Activated T-helper 1 cell treated with anti-CD3 and anti-CD28 coated beads, Interleukin-2, amount 50 U/mL, for 16 hours (primary cell): ENCODE results near the gene GLCE.
"Not testable (repeated sequence)": the region's sequence is repeated elsewhere in the genome, so short reads cannot be mapped to it uniquely, and the experiment has no call there.

ENCODE experiments used
- DNase-seq, 2 donors: peaks; one replicate each; pipeline ENCODE4 v3.0.0-alpha.2; 2020; ENCODE audit warnings: low read depth in 1 of 2, low spot score in 1 of 2

The GLCE gene

DNA sequence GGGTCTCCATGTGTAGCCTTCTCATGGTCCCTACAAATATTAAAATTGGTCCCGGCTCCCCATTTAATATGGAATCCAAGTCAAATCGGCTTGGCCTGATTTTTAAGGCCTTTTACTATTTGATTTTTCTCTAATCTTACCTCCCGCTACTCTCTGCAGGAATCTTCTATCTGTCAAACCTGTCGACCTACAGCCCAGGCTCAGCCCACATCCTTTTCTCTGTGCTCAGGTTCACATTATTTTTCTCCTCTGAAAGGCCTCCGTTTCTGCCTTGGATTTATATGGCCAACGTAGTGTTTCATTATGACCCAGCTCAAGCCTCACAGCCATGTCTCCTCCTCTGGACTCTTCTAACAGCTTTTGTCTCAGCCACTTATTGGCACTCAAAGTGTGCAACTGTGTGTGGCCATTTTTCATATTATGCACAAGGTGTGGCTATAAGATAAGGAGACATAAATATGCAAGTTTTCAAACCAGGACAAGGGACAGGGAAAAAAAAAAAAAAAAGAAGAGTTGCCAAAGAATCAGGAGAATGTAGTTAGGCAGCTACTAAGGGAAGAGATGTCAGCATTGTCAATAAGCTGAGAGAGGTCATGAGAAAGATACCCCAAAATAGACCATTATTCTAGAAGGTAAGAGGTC, 2.1 kb upstream of the GLCE start:
- no peak for DNase-seq

DNA sequence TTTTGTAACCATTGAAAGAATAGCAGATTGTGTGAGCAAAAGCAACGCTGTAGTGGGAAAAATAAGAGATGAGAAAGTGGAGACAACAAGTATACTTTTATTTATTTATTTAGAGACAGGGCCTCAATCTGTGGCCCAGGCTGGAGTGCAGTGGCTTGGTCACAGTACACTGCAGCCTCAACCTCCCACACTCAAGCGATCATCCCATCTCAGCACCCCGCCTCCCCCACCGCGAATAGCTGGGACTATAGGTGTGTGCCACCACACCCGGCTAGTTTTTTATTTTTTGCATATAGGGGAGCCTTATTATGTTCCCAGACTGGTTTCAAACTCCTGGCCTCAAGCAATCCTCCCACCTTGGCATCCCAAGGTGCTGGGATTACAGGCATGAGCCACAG, 1.6 kb upstream of the GLCE start:
- DNase-seq = no peak

GRCh38 chr15:69159805-69160140, 662 bp upstream of the GLCE start:
- no peak for DNase-seq

DNA sequence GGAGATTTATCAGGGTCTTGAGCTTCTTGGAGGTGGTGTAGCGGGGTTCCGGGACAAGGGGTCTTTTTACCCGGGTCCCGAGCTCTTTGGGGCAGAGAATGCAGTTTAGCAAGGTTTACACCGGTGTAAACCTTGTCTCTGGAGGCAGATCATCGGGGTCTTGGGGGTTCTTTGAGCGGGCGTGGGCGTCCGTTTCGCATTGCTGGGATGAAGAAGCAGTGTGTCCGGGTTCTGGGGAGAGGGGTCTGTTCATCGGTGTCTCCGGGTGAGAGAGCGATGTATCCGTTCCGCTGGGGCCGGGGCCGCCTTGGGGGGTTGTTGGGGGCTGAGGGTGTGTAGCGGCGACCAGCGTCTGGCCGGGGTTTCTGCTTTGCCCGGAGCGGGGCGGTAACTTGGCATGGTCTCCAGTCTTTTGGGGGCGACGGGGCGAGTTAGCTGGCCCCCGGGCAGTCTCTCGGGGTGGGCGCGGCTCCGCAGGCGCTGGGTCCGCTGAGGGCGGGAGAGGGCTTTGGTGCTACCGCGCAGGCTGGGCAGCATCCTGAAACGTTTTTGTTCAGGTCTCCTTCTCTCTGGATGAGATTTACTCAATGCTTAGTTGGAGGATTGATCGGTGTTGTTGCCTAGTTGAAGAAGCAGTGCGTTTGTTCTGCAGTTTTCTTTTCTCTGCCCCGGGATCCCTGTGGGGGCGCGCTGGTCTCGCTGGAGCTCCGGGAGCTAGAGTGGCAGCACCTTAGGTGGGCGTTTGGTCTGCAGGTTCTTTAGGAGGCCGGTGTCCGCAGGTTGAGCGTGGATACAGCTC, 843 bp downstream of the GLCE start:
- DNase-seq = no peak

DNA sequence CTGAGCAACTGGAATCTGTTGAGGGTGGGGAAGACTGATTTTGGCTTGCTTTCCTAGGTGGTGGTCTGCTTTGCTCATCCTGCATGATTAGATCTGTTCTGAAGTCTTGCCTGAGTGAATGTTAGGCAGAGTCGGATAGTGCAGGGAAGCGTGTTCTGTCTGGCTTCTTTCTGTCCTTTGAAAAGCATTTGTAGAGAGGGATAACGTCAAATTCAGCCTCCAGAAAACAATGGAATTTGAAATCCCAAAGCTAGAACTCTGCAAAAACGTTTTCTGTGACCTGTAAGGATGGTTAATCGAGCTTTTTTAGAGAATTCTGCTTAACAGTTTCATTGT, 1.4 kb downstream of the GLCE start:
- DNase-seq = no peak

- no peak for DNase-seq
Observed at GRCh38 chr15:69163141-69163669, 2.8 kb downstream of the GLCE start.

DNA sequence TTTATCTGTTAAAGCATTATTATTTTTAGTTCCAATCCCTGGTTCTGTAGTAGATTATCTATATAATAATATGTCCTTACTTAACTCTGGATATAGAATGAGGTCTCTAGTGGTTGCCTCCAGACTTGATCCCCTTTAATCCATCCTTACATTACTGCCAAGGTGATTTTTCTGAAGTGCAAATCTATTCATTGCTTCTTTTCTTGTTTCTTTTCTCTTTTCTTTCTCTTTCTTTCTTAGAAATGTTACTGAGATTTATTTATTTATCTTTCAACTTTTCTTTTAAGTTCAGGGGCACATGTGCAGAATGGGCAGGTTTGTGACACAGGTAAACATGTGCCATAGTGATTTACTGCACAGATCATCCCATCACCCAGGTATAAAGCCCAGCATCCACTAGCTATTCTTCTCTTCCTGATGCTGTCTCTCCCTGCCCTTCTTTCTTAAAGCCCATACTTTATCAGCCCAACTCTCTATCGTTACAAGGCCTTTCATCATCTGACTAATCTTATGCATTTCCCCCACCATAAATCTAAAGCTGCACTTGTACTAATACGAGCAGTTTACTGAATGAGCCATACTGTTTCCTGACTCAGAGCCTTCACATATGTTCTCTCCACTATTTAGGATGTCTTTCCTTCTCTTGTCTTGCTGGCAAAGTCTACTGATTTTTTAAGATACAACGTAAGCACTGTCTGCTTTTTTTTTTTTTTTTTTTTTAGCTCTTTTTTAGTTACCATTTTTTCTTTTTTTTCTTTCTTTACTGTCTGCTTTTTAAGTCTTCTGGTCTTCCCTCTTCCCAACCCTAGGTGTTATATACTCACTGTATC, 4.6 kb downstream of the GLCE start:
- no peak for DNase-seq

DNA sequence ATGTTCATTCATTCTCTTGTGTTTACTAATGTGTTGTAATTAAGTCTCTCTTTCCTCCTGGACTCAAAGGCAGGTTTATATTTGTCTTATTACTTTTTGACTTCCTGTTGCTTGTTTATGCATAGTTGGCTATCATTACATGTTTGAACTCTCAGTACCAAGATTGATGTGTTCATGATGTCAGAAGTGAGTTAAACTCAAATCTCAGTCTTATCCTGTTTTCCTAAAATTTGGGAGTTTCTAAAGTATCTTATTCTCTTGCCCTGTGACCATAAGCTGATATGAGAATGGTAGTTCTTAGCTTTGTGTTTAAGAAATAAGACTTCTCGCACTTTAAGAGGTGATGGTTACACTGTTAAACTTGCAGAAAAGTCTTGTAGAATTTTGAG, 5.2 kb downstream of the GLCE start:
- no peak for DNase-seq

DNA sequence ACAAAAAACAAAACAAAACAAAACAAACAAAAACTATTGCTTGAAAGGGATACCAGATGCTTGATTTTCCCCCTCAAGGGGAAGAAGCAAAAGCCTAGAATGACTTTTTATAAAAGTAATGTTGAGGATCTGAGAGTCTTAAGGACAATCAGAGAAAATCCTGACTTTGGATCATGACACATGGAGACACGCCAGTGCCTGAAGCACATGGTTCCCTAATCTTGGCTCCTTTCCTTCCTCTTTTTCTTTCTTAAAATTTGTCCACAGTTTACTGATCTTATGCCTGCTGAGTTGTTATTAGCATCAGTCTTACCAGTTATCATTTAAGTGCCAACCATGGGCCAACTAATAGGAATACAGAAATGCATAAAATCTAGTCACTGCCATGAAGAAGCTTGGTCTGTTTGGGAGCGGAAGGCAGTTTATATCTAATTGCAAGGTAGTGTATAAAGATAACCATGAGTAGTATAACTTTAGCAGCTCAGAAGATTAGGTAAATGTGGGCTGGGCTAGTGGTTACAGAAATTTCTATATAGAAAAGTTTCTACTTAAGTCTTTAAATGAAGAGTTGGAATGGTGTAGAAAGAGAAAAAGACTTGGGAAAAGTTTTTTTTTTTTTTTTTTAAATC, 6.9 kb downstream of the GLCE start:
- DNase-seq = no peak

DNA sequence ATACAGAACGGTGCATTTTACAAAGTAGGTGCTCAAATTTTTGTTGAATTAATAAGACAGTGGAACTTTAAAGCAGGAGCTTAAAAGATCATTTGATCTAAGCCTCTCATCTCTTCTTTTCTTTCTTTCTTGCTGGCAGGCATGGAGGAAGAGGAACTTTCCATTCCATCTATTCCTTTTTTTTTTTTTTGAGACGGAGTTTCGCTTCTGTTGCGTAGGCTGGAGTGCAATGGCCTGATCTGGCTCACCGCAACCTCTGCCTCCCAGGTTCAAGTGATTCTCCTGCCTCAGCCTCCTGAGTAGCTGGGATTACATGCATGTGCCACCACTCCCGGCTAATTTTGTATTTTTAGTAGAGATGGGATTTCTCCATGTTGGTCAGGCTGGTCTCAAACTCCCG, 7.9 kb downstream of the GLCE start:
- not testable (repeated sequence) for DNase-seq

DNA sequence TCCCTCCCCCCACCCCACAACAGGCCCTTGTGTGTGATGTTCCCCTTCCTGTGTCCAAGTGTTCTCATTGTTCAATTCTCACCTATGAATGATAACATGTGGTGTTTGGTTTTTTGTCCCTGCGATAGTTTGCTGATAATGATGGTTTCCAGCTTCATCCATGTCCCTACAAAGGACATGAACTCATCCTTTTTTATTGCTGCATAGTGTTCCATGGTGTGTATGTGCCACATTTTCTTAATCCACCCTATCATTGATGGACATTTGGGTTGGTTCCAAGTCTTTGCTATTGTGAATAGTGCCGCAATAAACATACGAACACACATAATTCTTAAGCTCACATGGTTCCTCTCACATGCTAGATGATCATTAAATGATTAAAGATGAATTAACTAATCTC, 9.1 kb downstream of the GLCE start:
- not testable (repeated sequence) for DNase-seq

DNA sequence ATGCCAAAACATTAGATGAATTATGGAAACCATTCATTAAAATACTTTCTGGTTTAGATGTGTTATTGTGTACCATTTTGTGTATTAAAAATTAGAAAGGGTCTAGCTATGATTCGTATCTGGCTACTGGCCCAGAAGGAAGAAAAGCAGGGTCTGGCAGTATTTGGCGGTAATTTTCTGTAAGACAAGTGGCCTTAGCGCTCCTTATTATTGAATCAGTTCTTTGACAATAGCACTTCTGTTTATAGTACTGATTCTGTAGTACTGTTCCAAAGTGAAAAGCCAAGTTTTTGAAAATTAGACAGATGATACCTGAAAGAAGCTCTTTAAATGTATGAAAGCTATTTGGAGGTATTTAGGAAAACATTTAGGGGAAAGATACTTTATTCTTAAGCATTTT, 10.2 kb downstream of the GLCE start:
- DNase-seq = no peak

DNA sequence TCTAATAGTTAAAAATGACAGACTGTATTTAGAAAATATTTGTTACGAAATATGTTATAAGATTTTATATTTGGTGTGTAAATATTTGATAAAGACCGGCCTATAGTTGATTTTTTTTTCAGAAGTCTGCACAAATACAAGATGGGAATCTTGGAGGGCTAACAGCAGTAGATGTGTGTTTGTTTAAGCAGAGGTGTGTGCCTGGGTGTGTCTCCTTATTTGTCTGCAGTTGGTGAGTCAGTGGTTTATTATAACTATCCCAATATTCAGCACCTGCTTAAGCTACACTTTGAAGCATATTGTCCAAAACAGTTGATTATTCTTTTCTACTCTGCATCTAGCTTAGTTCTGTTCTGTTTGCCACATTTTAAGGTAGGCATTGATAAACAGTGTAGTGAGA, 12.4 kb downstream of the GLCE start:
- DNase-seq = no peak

- no peak for DNase-seq
Observed at GRCh38 chr15:69175536-69175935, 15.1 kb downstream of the GLCE start.

GRCh38 chr15:69181424-69181823, 21.0 kb downstream of the GLCE start:
- DNase-seq = no peak

DNA sequence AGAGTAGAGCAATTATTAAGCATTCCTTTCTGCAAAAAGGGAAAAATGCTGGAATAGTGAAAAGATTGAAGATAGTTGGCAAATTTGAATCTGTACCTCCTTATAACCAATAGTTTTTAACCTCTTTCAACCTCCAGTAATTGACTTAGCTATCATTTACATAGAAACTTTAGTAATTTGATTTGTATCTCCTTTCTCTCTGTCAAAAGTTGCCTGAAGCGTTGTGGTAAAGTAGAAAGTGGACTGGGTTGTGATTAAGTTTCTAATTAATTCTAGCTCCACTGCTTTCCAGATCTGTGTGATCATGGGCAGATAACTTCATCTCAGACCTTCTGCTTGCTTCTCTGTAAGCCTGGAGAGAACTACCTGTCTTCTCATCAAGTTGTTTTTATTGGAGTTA, 24.8 kb downstream of the GLCE start:
- DNase-seq = no peak

GRCh38 chr15:69185706-69186105, 25.3 kb downstream of the GLCE start:
- no peak for DNase-seq

GRCh38 chr15:69189157-69189556, 28.7 kb downstream of the GLCE start:
- DNase-seq = no peak

- no peak for DNase-seq
Observed at GRCh38 chr15:69190091-69190490, 29.7 kb downstream of the GLCE start.

GRCh38 chr15:69190504-69190903, 30.1 kb downstream of the GLCE start:
- DNase-seq = no peak

GRCh38 chr15:69194025-69194827, 33.8 kb downstream of the GLCE start:
- DNase-seq = no peak
